Measurements from ENCODE around the gene LRMDA. TPM values are rescaled to one million over a fixed set of nuclear protein-coding genes. Genes with fewer than 3 reads are reported as not detected.

LRMDA gene
- total RNA-seq, 1 donor, result under 0.01 TPM

- no peak overlapping the region for H3K4me3 ChIP-seq (ENCODE audit: low read depth, low read length)
- no peak for DNase-seq (ENCODE audit: low read depth)
- no peak for TF ChIP-seq CTCF (IDR thresholded peaks at IDR 0.05; ENCODE audit: insufficient read depth, low read depth, low read length)
These were observed 288.7 kb downstream of the LRMDA start for GRCh38 chr10:75720157-75720556.

GRCh38 chr10:75722020-75722419 is 290.6 kb downstream of the LRMDA start:
- no peak for TF ChIP-seq CTCF (IDR thresholded peaks at IDR 0.05; ENCODE audit: insufficient read depth, low read depth, low read length)
- H3K4me3 ChIP-seq (ENCODE audit: low read depth, low read length), result no peak overlapping the region
- DNase-seq (ENCODE audit: low read depth), result no peak

- no peak overlapping the region for H3K4me3 ChIP-seq (ENCODE audit: low read depth, low read length)
- no peak for DNase-seq (ENCODE audit: low read depth)
- TF ChIP-seq CTCF (IDR thresholded peaks at IDR 0.05; ENCODE audit: insufficient read depth, low read depth, low read length), result no peak
These were observed 291.2 kb downstream of the LRMDA start for GRCh38 chr10:75722609-75723008.

- no peak for TF ChIP-seq CTCF (IDR thresholded peaks at IDR 0.05; ENCODE audit: insufficient read depth, low read depth, low read length)
- no peak overlapping the region for H3K4me3 ChIP-seq (ENCODE audit: low read depth, low read length)
These were observed 292.0 kb downstream of the LRMDA start for GRCh38 chr10:75723319-75723980.

GRCh38 chr10:75724047-75724446 is 292.6 kb downstream of the LRMDA start:
- no peak for DNase-seq (ENCODE audit: low read depth)
- TF ChIP-seq CTCF (IDR thresholded peaks at IDR 0.05; ENCODE audit: insufficient read depth, low read depth, low read length), result no peak
- no peak overlapping the region for H3K4me3 ChIP-seq (ENCODE audit: low read depth, low read length)

More at GRCh38 chr10:75723319-75723980, 292.0 kb downstream of the LRMDA start:
- DNase-seq (ENCODE audit: low read depth), result no peak

GRCh38 chr10:75726522-75727483 is 295.4 kb downstream of the LRMDA start:
- H3K4me3 ChIP-seq (ENCODE audit: low read depth, low read length), result no peak overlapping the region
- no peak for DNase-seq (ENCODE audit: low read depth)
- TF ChIP-seq CTCF (IDR thresholded peaks at IDR 0.05; ENCODE audit: insufficient read depth, low read depth, low read length), result no peak

All from fibroblast of villous mesenchyme (primary cell).